HG02852 (cell line): ENCODE measurements around the gene CCDC187.

Experiments
- ATAC-seq: cut with Tn5 transposase; IDR thresholded peaks from one replicate; pipeline ENCODE4 v1.9.1; 2021; ENCODE audit warnings: mild to moderate bottlenecking, moderate library complexity; ENCODE audit not compliant: unreplicated experiment

The CCDC187 gene

GRCh38 chr9:136313111-136314055 lies 9.5 kb upstream of the CCDC187 start:
- ATAC-seq, result no peak

GRCh38 chr9:136312436-136312835 lies 8.5 kb upstream of the CCDC187 start:
- ATAC-seq, result no peak

GRCh38 chr9:136312009-136312375 lies 8.1 kb upstream of the CCDC187 start:
- ATAC-seq, result no peak

- no peak for ATAC-seq
Measured at GRCh38 chr9:136311051-136312008, 7.4 kb upstream of the CCDC187 start.

GRCh38 chr9:136310273-136311030 lies 6.6 kb upstream of the CCDC187 start:
- no peak for ATAC-seq

- no peak for ATAC-seq
Measured at GRCh38 chr9:136309806-136310220, 5.9 kb upstream of the CCDC187 start.

- ATAC-seq, result no peak
Measured at GRCh38 chr9:136309101-136309801, 5.4 kb upstream of the CCDC187 start.

- no peak for ATAC-seq
Measured at GRCh38 chr9:136308702-136309053, 4.8 kb upstream of the CCDC187 start.

GRCh38 chr9:136308006-136308701 lies 4.3 kb upstream of the CCDC187 start:
- no peak for ATAC-seq

GRCh38 chr9:136307215-136307750 lies 3.4 kb upstream of the CCDC187 start:
- no peak for ATAC-seq

- no peak for ATAC-seq
Measured at GRCh38 chr9:136306211-136307208, 2.6 kb upstream of the CCDC187 start.

GRCh38 chr9:136305804-136306203 lies 1.9 kb upstream of the CCDC187 start:
- ATAC-seq, result no peak

- ATAC-seq, result no peak
Measured at GRCh38 chr9:136304981-136305380, 1.1 kb upstream of the CCDC187 start.

- no peak for ATAC-seq
Measured at GRCh38 chr9:136304456-136304855, 562 bp upstream of the CCDC187 start.

- no peak for ATAC-seq
Measured at GRCh38 chr9:136303066-136303824, 649 bp downstream of the CCDC187 start.

- no peak for ATAC-seq
Measured at GRCh38 chr9:136302527-136302926, 1.4 kb downstream of the CCDC187 start.

- ATAC-seq, result no peak
Measured at GRCh38 chr9:136300866-136301265, 3.0 kb downstream of the CCDC187 start.
